IMR-90 (cell line): Measurements from ENCODE around the gene PABPN1. TPM values are rescaled to one million over a fixed set of nuclear protein-coding genes. Genes with fewer than 3 reads are reported as not detected.

Experiments used
- ATAC-seq: fragments of 200-7000 bp; cut with Tn5 transposase; 2 replicates; pipeline ENCODE4 v1.9.1; 2020; ENCODE audit warnings: low read depth, mild to moderate bottlenecking, moderate library complexity
- BruUV-seq: library from RNA; stranded (reverse); fragments of 400-500 nt; replicated peaks from 2 replicates; lab custom pipeline; 2021; lab: Mats Ljungman, UMichigan
- CTCF ChIA-PET: fragments of 300-600 bp; formaldehyde crosslinking; extraction: SDS; loops from one replicate; lab custom pipeline; 2021; ENCODE audit warnings: antibody characterized with exemption; lab: Yijun Ruan, JAX
- POLR2A ChIA-PET: fragments of 300-600 bp; sonication (Branson Sonifier 250); formaldehyde crosslinking; loops from one replicate; lab custom pipeline; 2022; ENCODE audit warnings: antibody characterized with exemption; ENCODE audit not compliant: unreplicated experiment; lab: Charles Lee
- DNase-seq: peaks from one replicate; pipeline ENCODE4 v3.0.0; 2013
- H2AFZ ChIP-seq: replicated peaks from 2 replicates; pipeline ENCODE3; 2013; ENCODE audit warnings: low read length, mild to moderate bottlenecking; ENCODE audit not compliant: poor library complexity
- H2AK5ac ChIP-seq: 2 replicates; pipeline ENCODE4 v1.6.1; 2013; ENCODE audit warnings: low read depth, low read length, inconsistent platforms
- H2AK9ac ChIP-seq: replicated peaks from 2 replicates; pipeline ENCODE3; 2013; ENCODE audit warnings: mild to moderate bottlenecking, low read depth, low read length, moderate library complexity; ENCODE audit not compliant: poor library complexity
- H2BK120ac ChIP-seq: 2 replicates; pipeline ENCODE4 v1.6.1; 2013; ENCODE audit warnings: low read depth, low read length, inconsistent platforms
- H2BK15ac ChIP-seq: 3 replicates; pipeline ENCODE4 v1.6.1; 2013; ENCODE audit warnings: low read depth, low read length, inconsistent platforms
- H2BK20ac ChIP-seq: 2 replicates; pipeline ENCODE4 v1.6.1; 2013; ENCODE audit warnings: low read depth, mild to moderate bottlenecking, inconsistent platforms, low read length, moderate library complexity
- H2BK5ac ChIP-seq: 2 replicates; pipeline ENCODE4 v1.6.1; 2013; ENCODE audit warnings: mild to moderate bottlenecking, low read depth, low read length, inconsistent platforms; ENCODE audit not compliant: poor library complexity, severe bottlenecking
- H3K14ac ChIP-seq: replicated peaks from 2 replicates; pipeline ENCODE4 v1.6.1; 2013; ENCODE audit warnings: low read depth, low read length, inconsistent platforms
- H3K18ac ChIP-seq: 2 replicates; pipeline ENCODE4 v1.6.1; 2013; ENCODE audit warnings: low read depth, low read length, control low read depth
- H3K23ac ChIP-seq: 2 replicates; pipeline ENCODE4 v1.6.1; 2013; ENCODE audit warnings: low read depth, low read length, inconsistent platforms
- H3K27ac ChIP-seq: 2 replicates; pipeline ENCODE4 v1.5.1; 2013; ENCODE audit warnings: mild to moderate bottlenecking, control low read depth, low read length; ENCODE audit not compliant: insufficient read depth
- H3K27me3 ChIP-seq: 2 replicates; pipeline ENCODE4 v1.6.1; 2013; ENCODE audit warnings: low read length; ENCODE audit not compliant: control insufficient read depth, insufficient read depth
- H3K36me3 ChIP-seq: 2 replicates; pipeline ENCODE4 v1.6.1; 2013; ENCODE audit warnings: low read length, mixed read lengths; ENCODE audit not compliant: control insufficient read depth, insufficient read depth
- H3K4ac ChIP-seq: 2 replicates; pipeline ENCODE4 v1.6.1; 2013; ENCODE audit warnings: low read depth, low read length, inconsistent platforms
- H3K4me1 ChIP-seq: 2 replicates; pipeline ENCODE4 v1.6.1; 2013; ENCODE audit warnings: low read length, mixed read lengths; ENCODE audit not compliant: control insufficient read depth, insufficient read depth
- H3K4me2 ChIP-seq: 2 replicates; pipeline ENCODE4 v1.6.1; 2013; ENCODE audit warnings: low read depth, mild to moderate bottlenecking, control low read depth, low read length, moderate library complexity
- H3K4me3 ChIP-seq: 2 replicates; pipeline ENCODE4 v1.5.1; 2013; ENCODE audit warnings: low read depth, mild to moderate bottlenecking, control low read depth, low read length, moderate library complexity; ENCODE audit not compliant: insufficient read depth
- H3K56ac ChIP-seq: 2 replicates; pipeline ENCODE4 v1.6.1; 2013; ENCODE audit warnings: low read length, inconsistent platforms; ENCODE audit not compliant: insufficient read depth; ENCODE audit errors: extremely low read depth
- H3K79me1 ChIP-seq, 2 experiments: 2 replicates each; pipeline ENCODE4 v1.6.1; 2013; ENCODE audit warnings: low read length in 2 of 2, inconsistent platforms in 1 of 2, low read depth in 1 of 2
- H3K9ac ChIP-seq: 2 replicates; pipeline ENCODE4 v1.6.1; 2013; ENCODE audit warnings: low read depth, low read length, control low read depth
- H3K9me1 ChIP-seq: 2 replicates; pipeline ENCODE4 v1.6.1; 2013; ENCODE audit warnings: low read length, inconsistent platforms; ENCODE audit not compliant: insufficient read depth
- H3K9me3 ChIP-seq: 2 replicates; pipeline ENCODE4 v1.6.1; 2013; ENCODE audit warnings: low read length; ENCODE audit not compliant: control insufficient read depth, insufficient read depth
- H4K20me1 ChIP-seq: 2 replicates; pipeline ENCODE4 v1.6.1; 2013; ENCODE audit warnings: low read length, inconsistent platforms; ENCODE audit not compliant: insufficient read depth
- H4K5ac ChIP-seq: 2 replicates; pipeline ENCODE4 v1.6.1; 2013; ENCODE audit warnings: mild to moderate bottlenecking, low read depth, low read length, control low read depth
- H4K8ac ChIP-seq, 2 experiments: 2 replicates each; pipeline ENCODE4 v1.6.1; 2013; ENCODE audit warnings: low read depth in 2 of 2, low read length in 2 of 2, control low read depth in 1 of 2, inconsistent platforms in 1 of 2
- H4K91ac ChIP-seq: 2 replicates; pipeline ENCODE4 v1.6.1; 2013; ENCODE audit warnings: low read depth, low read length, inconsistent platforms; ENCODE audit not compliant: insufficient read depth
- BHLHE40 ChIP-seq: fragments of 150-350 bp; IDR thresholded peaks from 2 replicates; pipeline ENCODE4 v1.6.1; 2016; ENCODE audit warnings: mild to moderate bottlenecking, low read depth, low read length
- FOS ChIP-seq: fragments of 150-350 bp; IDR thresholded peaks from 2 replicates; pipeline ENCODE4 v1.6.1; 2016; ENCODE audit warnings: low read depth, low read length
- POLR2A ChIP-seq: IDR thresholded peaks from 2 replicates; pipeline ENCODE4 v1.6.1; 2012; ENCODE audit warnings: mild to moderate bottlenecking, low read depth, low read length
- SMC3 ChIP-seq: fragments of 150-350 bp; IDR thresholded peaks from 2 replicates; pipeline ENCODE4 v1.6.1; 2016; ENCODE audit warnings: low read depth, mild to moderate bottlenecking, antibody characterized with exemption, low read length, moderate library complexity
- WGBS, 2 experiments: methylation state at CpG; one replicate each; pipeline versions ENCODE4 v1.1.5 to v1.1.7; 2013; ENCODE audit warnings: missing lambda C conversion rate in 2 of 2; ENCODE audit not compliant: insufficient read length in 1 of 2; ENCODE audit errors: extremely low coverage in 2 of 2; 5-methylcytosine and 5-hydroxymethylcytosine counted together
- dilution Hi-C: fragments of 300-500 bp; cut with HindIII; formaldehyde crosslinking; loops from one replicate; pipeline ENCODE4 v1.14.3; 2018; ENCODE audit warnings: low sequenced_read_pairs; ENCODE audit not compliant: unreplicated experiment
- in situ Hi-C: fragments of 300-500 bp; cut with MboI; formaldehyde crosslinking; loops from 3 replicates; pipeline ENCODE4 v1.14.3; 2019; ENCODE audit warnings: low sequenced_read_pairs, inconsistent platforms, mixed read lengths
- intact Hi-C: fragments of 100-400 bp; cut with micrococcal nuclease; formaldehyde crosslinking; loops from 2 replicates; pipeline ENCODE4 v1.10.0; 2022
- polyA plus RNA-seq, 3 experiments: library from polyadenylated mRNA; depleted of rRNA; stranded (reverse); fragments of >200 nt; gene quantifications; 2 replicates each; pipeline ENCODE4 v1.2.3, GENCODE V29; 2012; ENCODE audit warnings: low replicate concordance in 1 of 3
- total RNA-seq: library from RNA; depleted of rRNA; stranded (reverse); fragments of >200 nt; gene quantifications from 2 replicates; pipeline ENCODE4 v1.2.3, GENCODE V29; 2012

PABPN1 gene
- total and polyA plus RNA-seq, 2 of the 4 experiments (the other 2 are of a cell fraction) = 104 to 211 TPM

DNA sequence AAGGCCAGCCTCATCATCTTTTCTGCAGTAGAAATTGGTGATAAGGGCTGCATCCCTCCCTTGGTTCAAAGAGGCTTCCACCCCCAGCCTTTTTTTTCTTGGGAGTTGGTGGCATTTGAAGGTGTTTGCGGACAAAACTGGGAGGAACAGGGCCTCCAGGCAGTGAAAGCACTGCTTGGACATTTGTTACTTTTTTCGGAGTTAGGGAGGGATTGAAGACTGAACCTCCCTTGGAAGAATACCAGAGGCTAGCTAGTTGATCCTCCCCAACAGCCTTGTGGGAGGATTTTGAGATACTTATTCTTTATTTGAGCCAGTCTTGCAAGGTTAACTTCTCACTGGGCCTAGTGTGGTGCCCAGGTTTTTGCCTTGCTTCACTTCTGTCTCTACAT is 3.2 kb downstream of the PABPN1 start:
- H3K4me2 ChIP-seq = no peak overlapping the region
- DNase-seq (no peak), ATAC-seq (no peak)
- H4K20me1 ChIP-seq = peaks cover 16% of the 10 kb centered on the region; the same call in 1 of the 2 replicates
- TF ChIP-seq POLR2A = no peak
- TF ChIP-seq BHLHE40 = no peak
- TF ChIP-seq FOS = no peak
- TF ChIP-seq SMC3 = no peak
- no peak overlapping the region for H2AK5ac ChIP-seq
- H3K27me3 ChIP-seq = no peaks in the 10 kb centered on the region
- peaks cover 6% of the 10 kb centered on the region; the same call in 1 of the 2 replicates for H3K4me1 ChIP-seq
- BruUV-seq = no TSS peak
- H3K9me3 ChIP-seq = no peaks in the 10 kb centered on the region
- H3K14ac ChIP-seq = no peak overlapping the region
- H3K4ac ChIP-seq = no peak overlapping the region
- no peak overlapping the region for H3K27ac ChIP-seq
- no peak overlapping the region for H2BK5ac ChIP-seq
- no peak overlapping the region for H2AK9ac ChIP-seq
- H4K8ac ChIP-seq = no peak overlapping the region
- WGBS, 2 experiments = no CpG with 5 or more reads among the region's 2 CpGs
- dilution Hi-C loops (no loop called here), in situ Hi-C loops (loop anchor here (10.0 to 25.0 kb wide), 5 partner anchors 50 to 1113 kb away; partner anchors contain the start of genes CBLN3, CMTM5, EMC9 and FITM1), intact Hi-C loops (no loop called here)
- H3K9ac ChIP-seq = no peak overlapping the region
- H3K9me1 ChIP-seq = no peaks in the 10 kb centered on the region
- peaks cover 18 to 39% of the 10 kb centered on the region in 2 experiments for H3K79me1 ChIP-seq
- no peak overlapping the region for H3K56ac ChIP-seq
- no peak overlapping the region for H2BK120ac ChIP-seq
- peaks cover 27% of the 10 kb centered on the region for H3K36me3 ChIP-seq
- POLR2A ChIA-PET = no interaction called here
- H2BK20ac ChIP-seq = no peak overlapping the region
- no peak overlapping the region for H2AFZ ChIP-seq
- no peak overlapping the region for H3K18ac ChIP-seq
- H2BK15ac ChIP-seq = no peak overlapping the region
- no peak overlapping the region for H4K91ac ChIP-seq
- H4K5ac ChIP-seq = no peak overlapping the region
- CTCF ChIA-PET = interaction anchor here (0.9 kb wide), 1 partner anchor 139 kb away, joined by 6 read pairs; no protein-coding TSS in a partner anchor
- H3K4me3 ChIP-seq = no peak overlapping the region
- no peak overlapping the region for H3K23ac ChIP-seq
